ENCODE results near the gene PKNOX2. TPM values are rescaled to one million over a fixed set of nuclear protein-coding genes. Genes with fewer than 3 reads are reported as not detected.

PKNOX2 gene
- total and polyA plus RNA-seq, 4 experiments from 2014 or later, result not detected

- Mint-ChIP-seq H3K36me3 (peaks cover 0 to 2% of the 10 kb centered on the region in 2 donors), H3K27me3 (peaks cover 44 to 66% of the 10 kb centered on the region in 2 donors), H3K4me1 (peaks cover 15 to 40% (median 22%) of the 10 kb centered on the region in 4 donors), H3K9me3 (no peaks in the 10 kb centered on the region), H3K27ac (no peak overlapping the region), H3K4me3 (peak overlapping the region in 2 of 8 donors; percentile 42 to 49)
- no peaks in the 10 kb centered on the region for H3K36me3 ChIP-seq (ENCODE audit: insufficient read depth, low read length)
- H3K4me3 ChIP-seq (ENCODE audit: low read length in 2 of 2), result no peak overlapping the region
- POLR2A ChIA-PET (ENCODE audit: partially characterized antibody), result no interaction called here
- CTCF ChIA-PET (ENCODE audit: partially characterized antibody), result no interaction called here
- H3K9me3 ChIP-seq (ENCODE audit: control insufficient read depth in 1 of 2, low read length in 2 of 2), result no peaks in the 10 kb centered on the region
- intact Hi-C loops (cut with micrococcal nuclease), result no loop called here
- peaks cover 33% of the 10 kb centered on the region for H3K27me3 ChIP-seq (ENCODE audit: insufficient read depth, low read length)
- H3K4me1 ChIP-seq (ENCODE audit: insufficient read depth, low read length), result peaks cover 22% of the 10 kb centered on the region
- H3K27ac ChIP-seq (ENCODE audit: low read depth, low read length), result no peak overlapping the region
- no peak for DNase-seq
Measured at GRCh38 chr11:125167292-125167953, 2.9 kb downstream of the PKNOX2 start.

DNA sequence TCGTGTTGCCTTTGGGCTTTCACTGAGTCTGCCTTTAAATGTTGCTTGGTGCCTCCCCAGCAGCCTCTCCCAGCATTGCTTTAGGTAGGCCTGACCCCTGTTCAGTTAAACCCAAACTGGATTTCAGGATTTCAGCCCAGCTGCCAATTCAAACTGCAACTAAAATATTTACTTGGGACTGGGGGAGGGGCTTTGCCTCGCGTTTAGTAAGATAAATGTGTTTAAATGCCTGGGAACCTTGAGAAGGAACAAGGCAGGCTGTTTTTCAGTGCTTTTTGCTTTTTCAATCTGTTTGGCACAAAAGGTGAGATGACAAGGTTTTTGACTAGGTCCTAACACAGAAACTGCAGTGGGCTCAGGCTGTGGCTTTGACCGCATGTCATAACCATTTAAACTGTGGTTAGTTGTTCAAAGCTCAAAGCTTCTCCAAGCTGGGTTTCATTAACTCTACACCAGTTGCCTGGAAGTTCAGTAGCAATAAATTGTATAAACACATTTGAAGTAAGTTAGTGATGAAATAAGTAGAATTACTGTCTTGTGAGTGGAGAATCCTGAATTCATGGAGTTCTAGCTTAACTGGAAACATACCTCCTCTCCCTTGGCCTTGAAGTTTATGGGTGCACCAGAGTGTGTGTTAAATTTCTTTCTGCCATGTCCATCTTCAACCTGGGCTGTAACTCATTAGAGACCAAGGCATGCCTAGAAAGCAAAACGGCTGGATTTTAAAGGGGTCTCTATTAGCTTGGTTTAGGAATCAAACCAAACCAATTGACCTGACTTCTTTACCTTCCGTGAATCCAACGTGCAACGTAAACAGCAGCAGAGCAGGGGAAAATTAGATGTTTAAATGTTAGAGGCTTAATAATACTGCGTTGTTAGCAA, 3.6 kb downstream of the PKNOX2 start:
- no peak for DNase-seq
- peaks cover 33% of the 10 kb centered on the region for H3K27me3 ChIP-seq (ENCODE audit: insufficient read depth, low read length)
- H3K36me3 ChIP-seq (ENCODE audit: insufficient read depth, low read length), result no peaks in the 10 kb centered on the region
- ChIA-PET CTCF (ENCODE audit: partially characterized antibody) (interaction anchor here (1.6 kb wide), 1 partner anchor 8 kb away, joined by 3 read pairs; no protein-coding TSS in a partner anchor), POLR2A (ENCODE audit: partially characterized antibody) (no interaction called here)
- no peak overlapping the region for H3K27ac ChIP-seq (ENCODE audit: low read depth, low read length)
- Mint-ChIP-seq H3K4me3 (peak overlapping the region in 1 of 8 donors; percentile 49), H3K36me3 (peaks cover 0 to 2% of the 10 kb centered on the region in 2 donors), H3K27ac (no peak overlapping the region), H3K9me3 (no peaks in the 10 kb centered on the region), H3K4me1 (peaks cover 15 to 40% (median 22%) of the 10 kb centered on the region in 4 donors), H3K27me3 (peaks cover 45 to 68% of the 10 kb centered on the region in 2 donors)
- H3K9me3 ChIP-seq (ENCODE audit: control insufficient read depth in 1 of 2, low read length in 2 of 2), result no peaks in the 10 kb centered on the region
- intact Hi-C loops (cut with micrococcal nuclease), result no loop called here
- H3K4me1 ChIP-seq (ENCODE audit: insufficient read depth, low read length), result peaks cover 22% of the 10 kb centered on the region
- H3K4me3 ChIP-seq (ENCODE audit: low read length in 2 of 2), result no peak overlapping the region

DNA sequence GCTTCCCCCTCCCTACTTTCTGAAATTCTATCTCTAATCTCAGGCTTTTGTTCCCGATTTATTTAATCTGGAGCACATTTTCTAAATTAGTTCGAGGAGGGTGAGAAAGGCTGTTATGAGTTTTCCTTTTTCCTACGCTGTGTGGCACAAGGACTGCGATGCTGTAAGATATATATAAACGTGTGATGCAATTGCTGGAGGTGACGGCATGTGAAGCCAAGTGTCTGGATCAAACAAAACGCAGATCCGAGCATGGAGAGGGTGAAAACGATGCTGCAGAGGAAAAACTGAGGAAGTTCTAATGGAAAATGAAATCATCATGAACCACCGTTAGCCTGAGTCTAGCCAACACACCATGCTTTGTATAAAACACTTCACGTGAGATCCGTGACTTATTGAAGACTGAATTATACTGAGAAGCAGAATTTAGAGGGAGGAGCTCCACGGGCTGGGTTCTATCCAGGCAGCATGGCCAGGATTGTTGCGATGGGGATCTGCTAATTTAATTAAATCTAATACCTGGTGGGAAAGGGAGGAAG, 4.4 kb downstream of the PKNOX2 start:
- H3K4me3 Mint-ChIP-seq, result no peak overlapping the region
- H3K36me3 ChIP-seq (ENCODE audit: insufficient read depth, low read length), result no peaks in the 10 kb centered on the region
- peaks cover 50 to 67% of the 10 kb centered on the region in 2 donors for H3K27me3 Mint-ChIP-seq
- CTCF ChIA-PET (ENCODE audit: partially characterized antibody), result interaction anchor here (1.6 kb wide), 1 partner anchor 9 kb away, joined by 3 read pairs; no protein-coding TSS in a partner anchor
- no peak for DNase-seq
- no peak overlapping the region for H3K27ac Mint-ChIP-seq
- no peak overlapping the region for H3K4me3 ChIP-seq (ENCODE audit: low read length in 2 of 2)
- peaks cover 13 to 34% (median 19%) of the 10 kb centered on the region in 4 donors for H3K4me1 Mint-ChIP-seq
- no peaks in the 10 kb centered on the region for H3K9me3 ChIP-seq (ENCODE audit: control insufficient read depth in 1 of 2, low read length in 2 of 2)
- peaks cover 0 to 2% of the 10 kb centered on the region in 2 donors for H3K36me3 Mint-ChIP-seq
- peaks cover 21% of the 10 kb centered on the region for H3K4me1 ChIP-seq (ENCODE audit: insufficient read depth, low read length)
- peaks cover 33% of the 10 kb centered on the region for H3K27me3 ChIP-seq (ENCODE audit: insufficient read depth, low read length)
- intact Hi-C loops (cut with micrococcal nuclease), result no loop called here
- H3K27ac ChIP-seq (ENCODE audit: low read depth, low read length), result no peak overlapping the region
- POLR2A ChIA-PET (ENCODE audit: partially characterized antibody), result no interaction called here
- H3K9me3 Mint-ChIP-seq, result no peaks in the 10 kb centered on the region

GRCh38 chr11:125170001-125170509, 5.5 kb downstream of the PKNOX2 start:
- no peak overlapping the region for H3K27ac Mint-ChIP-seq
- Histone ChIP-seq H3K27ac (ENCODE audit: low read depth, low read length) (no peak overlapping the region), H3K9me3 (ENCODE audit: control insufficient read depth in 1 of 2, low read length in 2 of 2) (no peaks in the 10 kb centered on the region), H3K27me3 (ENCODE audit: insufficient read depth, low read length) (peaks cover 33% of the 10 kb centered on the region), H3K4me3 (ENCODE audit: low read length in 2 of 2) (no peak overlapping the region), H3K4me1 (ENCODE audit: insufficient read depth, low read length) (peaks cover 19% of the 10 kb centered on the region), H3K36me3 (ENCODE audit: insufficient read depth, low read length) (no peaks in the 10 kb centered on the region)
- no peaks in the 10 kb centered on the region for H3K36me3 Mint-ChIP-seq
- H3K9me3 Mint-ChIP-seq, result no peaks in the 10 kb centered on the region
- peaks cover 12 to 28% (median 17%) of the 10 kb centered on the region in 4 donors for H3K4me1 Mint-ChIP-seq
- DNase-seq, result no peak
- H3K4me3 Mint-ChIP-seq, result no peak overlapping the region
- CTCF ChIA-PET (ENCODE audit: partially characterized antibody), result interaction anchor here (1.6 kb wide), 1 partner anchor 10 kb away, joined by 3 read pairs; no protein-coding TSS in a partner anchor
- peaks cover 49 to 63% of the 10 kb centered on the region in 2 donors for H3K27me3 Mint-ChIP-seq
- POLR2A ChIA-PET (ENCODE audit: partially characterized antibody), result no interaction called here
- intact Hi-C loops (cut with micrococcal nuclease), result no loop called here

DNA sequence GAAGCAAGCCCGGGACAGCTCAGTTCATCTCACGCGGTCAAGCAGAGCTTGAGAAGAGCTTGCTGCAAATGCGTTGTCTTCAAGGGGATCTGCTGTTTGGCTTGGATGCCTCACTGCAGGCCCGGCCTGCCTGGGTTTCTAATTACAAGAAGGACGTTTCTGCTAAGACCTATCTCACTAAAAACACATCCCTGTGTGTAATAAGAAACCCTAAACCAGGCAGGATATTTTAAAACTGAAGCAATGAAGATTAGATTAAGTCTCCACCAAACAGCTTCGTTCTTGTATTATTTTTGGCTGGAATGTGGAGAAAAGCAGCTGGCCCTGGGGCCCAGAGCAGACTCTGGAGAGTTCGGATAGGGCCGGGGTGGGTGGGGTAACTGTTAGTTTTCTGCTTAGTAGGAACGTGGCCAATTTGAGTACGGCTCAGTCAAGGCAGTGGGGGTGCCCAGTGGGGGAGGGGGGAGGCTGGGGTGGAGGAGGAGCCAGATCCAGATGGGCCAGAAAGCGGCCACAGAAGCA, 6.0 kb downstream of the PKNOX2 start:
- H3K27ac Mint-ChIP-seq, result no peak overlapping the region
- no peaks in the 10 kb centered on the region for H3K9me3 ChIP-seq (ENCODE audit: control insufficient read depth in 1 of 2, low read length in 2 of 2)
- peaks cover 15% of the 10 kb centered on the region for H3K4me1 ChIP-seq (ENCODE audit: insufficient read depth, low read length)
- intact Hi-C loops (cut with micrococcal nuclease), result no loop called here
- no peaks in the 10 kb centered on the region for H3K36me3 ChIP-seq (ENCODE audit: insufficient read depth, low read length)
- peaks cover 28% of the 10 kb centered on the region for H3K27me3 ChIP-seq (ENCODE audit: insufficient read depth, low read length)
- H3K4me3 Mint-ChIP-seq, result no peak overlapping the region
- no peaks in the 10 kb centered on the region for H3K36me3 Mint-ChIP-seq
- peaks cover 10 to 25% (median 14%) of the 10 kb centered on the region in 4 donors for H3K4me1 Mint-ChIP-seq
- no peak overlapping the region for H3K27ac ChIP-seq (ENCODE audit: low read depth, low read length)
- peaks cover 49 to 63% of the 10 kb centered on the region in 2 donors for H3K27me3 Mint-ChIP-seq
- H3K4me3 ChIP-seq (ENCODE audit: low read length in 2 of 2), result no peak overlapping the region
- POLR2A ChIA-PET (ENCODE audit: partially characterized antibody), result no interaction called here
- CTCF ChIA-PET (ENCODE audit: partially characterized antibody), result interaction anchor here (1.5 kb wide), 1 partner anchor 29 kb away, joined by 3 read pairs; no protein-coding TSS in a partner anchor
- no peak for DNase-seq
- no peaks in the 10 kb centered on the region for H3K9me3 Mint-ChIP-seq

GRCh38 chr11:125171974-125172373, 7.4 kb downstream of the PKNOX2 start:
- no peak overlapping the region for H3K27ac ChIP-seq (ENCODE audit: low read depth, low read length)
- H3K9me3 Mint-ChIP-seq, result no peaks in the 10 kb centered on the region
- POLR2A ChIA-PET (ENCODE audit: partially characterized antibody), result no interaction called here
- H3K36me3 ChIP-seq (ENCODE audit: insufficient read depth, low read length), result no peaks in the 10 kb centered on the region
- H3K4me3 Mint-ChIP-seq, result no peak overlapping the region
- peaks cover 17% of the 10 kb centered on the region for H3K27me3 ChIP-seq (ENCODE audit: insufficient read depth, low read length)
- peaks cover 0 to 11% (median 3%) of the 10 kb centered on the region in 4 donors for H3K4me1 Mint-ChIP-seq
- no peak overlapping the region for H3K4me3 ChIP-seq (ENCODE audit: low read length in 2 of 2)
- no peaks in the 10 kb centered on the region for H3K36me3 Mint-ChIP-seq
- intact Hi-C loops (cut with micrococcal nuclease), result no loop called here
- peaks cover 49 to 64% of the 10 kb centered on the region in 2 donors for H3K27me3 Mint-ChIP-seq
- no peaks in the 10 kb centered on the region for H3K9me3 ChIP-seq (ENCODE audit: control insufficient read depth in 1 of 2, low read length in 2 of 2)
- H3K27ac Mint-ChIP-seq, result peak overlapping the region in 1 of 7 donors; percentile 83
- peaks cover 1% of the 10 kb centered on the region for H3K4me1 ChIP-seq (ENCODE audit: insufficient read depth, low read length)
- CTCF ChIA-PET (ENCODE audit: partially characterized antibody), result interaction anchor here (1.5 kb wide), 1 partner anchor 30 kb away, joined by 3 read pairs; no protein-coding TSS in a partner anchor
- DNase-seq, result no peak

All from CD4-positive, alpha-beta memory T cell (primary cell).